Panc1 (cell line): ENCODE measurements around the gene RING1.

Source experiments
- CTCF ChIP-seq: fragments of 450-650 bp; IDR thresholded peaks from 2 replicates; pipeline ENCODE4 v1.5.1; 2017; ENCODE audit warnings: mild to moderate bottlenecking
- POLR2AphosphoS5 ChIP-seq: IDR thresholded peaks from 2 replicates; pipeline ENCODE4 v1.6.1; 2012; ENCODE audit warnings: mild to moderate bottlenecking, low read depth, low read length, moderate library complexity

- no peak for TF ChIP-seq CTCF
- no peak for TF ChIP-seq POLR2AphosphoS5
Measured at GRCh38 chr6:33209856-33210255, 1.6 kb downstream of the RING1 start.
